WTC11 (cell line): ENCODE measurements around the gene DDX39A. TPM values are rescaled to one million over a fixed set of nuclear protein-coding genes. Genes with fewer than 3 reads are reported as not detected.

ENCODE experiments used
- ARID4B ChIP-seq: sonication (generic); formaldehyde crosslinking; IDR thresholded peaks from 2 replicates; pipeline ENCODE4 v1.8.0; 2023; ENCODE audit warnings: missing genetic modification reagents, mild to moderate bottlenecking, borderline replicate concordance
- ATF3 ChIP-seq: sonication (generic); formaldehyde crosslinking; conservative IDR thresholded peaks from 2 replicates; pipeline ENCODE4 v1.8.1; 2022; ENCODE audit warnings: mild to moderate bottlenecking, missing genetic modification reagents
- CDX4 ChIP-seq: fragments of 250-450 bp; sonication (Bioruptor Pico); IDR thresholded peaks from 2 replicates; pipeline ENCODE4 v1.9.0; 2021; ENCODE audit warnings: moderate library complexity, mild to moderate bottlenecking, inconsistent platforms, borderline replicate concordance
- CREB1 ChIP-seq: sonication (generic); formaldehyde crosslinking; IDR thresholded peaks from 2 replicates; pipeline ENCODE4 v1.8.0; 2023; ENCODE audit warnings: mild to moderate bottlenecking, missing genetic modification reagents
- FOXP1 ChIP-seq: sonication (generic); formaldehyde crosslinking; IDR thresholded peaks from 2 replicates; pipeline ENCODE4 v1.8.0; 2022; ENCODE audit warnings: missing genetic modification reagents, mild to moderate bottlenecking, moderate library complexity, borderline replicate concordance
- FOXP4 ChIP-seq: sonication (generic); formaldehyde crosslinking; IDR thresholded peaks from 2 replicates; pipeline ENCODE4 v1.8.0; 2022; ENCODE audit warnings: mild to moderate bottlenecking, missing genetic modification reagents
- GRHL2 ChIP-seq: fragments of 250-450 bp; sonication (Bioruptor Pico); IDR thresholded peaks from 2 replicates; pipeline ENCODE4 v1.8.0; 2022; ENCODE audit warnings: mild to moderate bottlenecking, moderate library complexity; ENCODE audit not compliant: insufficient replicate concordance, severe bottlenecking
- GTF2I ChIP-seq: fragments of 250-450 bp; sonication (Bioruptor Pico); conservative IDR thresholded peaks from 2 replicates; pipeline ENCODE4 v1.4.0; 2021; ENCODE audit warnings: mild to moderate bottlenecking
- IRF1 ChIP-seq: sonication (generic); formaldehyde crosslinking; IDR thresholded peaks from 2 replicates; pipeline ENCODE4 v1.8.0; 2023; ENCODE audit warnings: missing genetic modification reagents
- IRF2 ChIP-seq: sonication (generic); formaldehyde crosslinking; IDR thresholded peaks from 2 replicates; pipeline ENCODE4 v1.8.0; 2022; ENCODE audit warnings: low read depth, missing genetic modification reagents, borderline replicate concordance
- MXD4 ChIP-seq: fragments of 250-450 bp; sonication (Bioruptor Pico); IDR thresholded peaks from 2 replicates; pipeline ENCODE4 v1.8.0; 2021; ENCODE audit warnings: mild to moderate bottlenecking, moderate library complexity, borderline replicate concordance
- NFATC4 ChIP-seq: fragments of 250-450 bp; sonication (Bioruptor Pico); IDR thresholded peaks from 2 replicates; pipeline ENCODE4 v1.9.0; 2021; ENCODE audit warnings: mild to moderate bottlenecking
- NR3C1 ChIP-seq: sonication (generic); formaldehyde crosslinking; conservative IDR thresholded peaks from 2 replicates; pipeline ENCODE4 v1.8.1; 2023; ENCODE audit warnings: low read depth, mild to moderate bottlenecking, missing genetic modification reagents
- OVOL2 ChIP-seq: fragments of 250-450 bp; sonication (Bioruptor Pico); IDR thresholded peaks from 2 replicates; pipeline ENCODE4 v1.9.0; 2021; ENCODE audit warnings: mild to moderate bottlenecking, borderline replicate concordance
- PREB ChIP-seq: sonication (generic); formaldehyde crosslinking; IDR thresholded peaks from 2 replicates; pipeline ENCODE4 v1.8.1; 2022; ENCODE audit warnings: mild to moderate bottlenecking, missing genetic modification reagents, moderate library complexity, borderline replicate concordance
- RELA ChIP-seq: sonication (generic); formaldehyde crosslinking; IDR thresholded peaks from 2 replicates; pipeline ENCODE4 v1.8.1; 2022; ENCODE audit warnings: missing genetic modification reagents, mild to moderate bottlenecking, borderline replicate concordance
- RORB ChIP-seq: fragments of 250-450 bp; sonication (Bioruptor Pico); IDR thresholded peaks from 2 replicates; pipeline ENCODE4 v1.9.0; 2021; ENCODE audit warnings: mild to moderate bottlenecking
- SMAD3 ChIP-seq: sonication (generic); formaldehyde crosslinking; IDR thresholded peaks from 2 replicates; pipeline ENCODE4 v1.8.0; 2022; ENCODE audit warnings: missing genetic modification reagents, mild to moderate bottlenecking, borderline replicate concordance
- SMAD4 ChIP-seq: sonication (generic); formaldehyde crosslinking; IDR thresholded peaks from 2 replicates; pipeline ENCODE4 v1.8.0; 2022; ENCODE audit warnings: mild to moderate bottlenecking, missing genetic modification reagents
- USF2 ChIP-seq: sonication (generic); formaldehyde crosslinking; IDR thresholded peaks from 2 replicates; pipeline ENCODE4 v1.8.1; 2023; ENCODE audit warnings: mild to moderate bottlenecking, missing genetic modification reagents, moderate library complexity
- ZBTB21 ChIP-seq: sonication (generic); formaldehyde crosslinking; IDR thresholded peaks from 2 replicates; pipeline ENCODE4 v1.8.1; 2023; ENCODE audit warnings: mild to moderate bottlenecking, missing genetic modification reagents, borderline replicate concordance
- ZNF219 ChIP-seq: sonication (generic); formaldehyde crosslinking; IDR thresholded peaks from 2 replicates; pipeline ENCODE4 v1.8.0; 2023; ENCODE audit warnings: missing genetic modification reagents, mild to moderate bottlenecking, borderline replicate concordance
- ZNF532 ChIP-seq: fragments of 250-450 bp; sonication (Bioruptor Pico); IDR thresholded peaks from 2 replicates; pipeline ENCODE4 v1.9.0; 2021; ENCODE audit warnings: mild to moderate bottlenecking, borderline replicate concordance
- ZNF671 ChIP-seq: fragments of 250-450 bp; sonication (Bioruptor Pico); IDR thresholded peaks from 2 replicates; pipeline ENCODE4 v1.8.0; 2021; ENCODE audit warnings: mild to moderate bottlenecking
- total RNA-seq: library from RNA; stranded (reverse); gene quantifications from 3 replicates; pipeline ENCODE4 v1.2.3, GENCODE V29; 2021

DDX39A gene
- total RNA-seq, 1 experiment from 2014 or later = 136 TPM

GRCh38 chr19:14419106-14419813 lies at the start of gene DDX39A (continued):
- TF ChIP-seq IRF1 (CRISPR knock-in tag) = no peak
- no peak for TF ChIP-seq ZNF532 (CRISPR knock-in tag)
- no peak for TF ChIP-seq PREB (CRISPR knock-in tag)
- no peak for TF ChIP-seq MXD4 (CRISPR knock-in tag)
- TF ChIP-seq NFATC4 (CRISPR knock-in tag) = no peak
- TF ChIP-seq FOXP1 (CRISPR knock-in tag) = 0 out of 2 replicates have a peak, but pooled peaks have one; percentile 64
- TF ChIP-seq GTF2I (CRISPR knock-in tag) = no peak
- TF ChIP-seq RELA (CRISPR knock-in tag) = no peak
- TF ChIP-seq ARID4B (CRISPR knock-in tag) = peak; percentile 67; the same call in 1 of the 2 replicates
- peak; percentile 50; the same call in 1 of the 2 replicates for TF ChIP-seq FOXP4 (CRISPR knock-in tag)
- peak; percentile 58; the same call in 1 of the 2 replicates for TF ChIP-seq SMAD3
- TF ChIP-seq IRF2 (CRISPR knock-in tag) = no peak
- no peak for TF ChIP-seq ZNF671 (CRISPR knock-in tag)
- no peak for TF ChIP-seq ZNF219
- no peak for TF ChIP-seq OVOL2
- no peak for TF ChIP-seq CDX4 (CRISPR knock-in tag)
- no peak for TF ChIP-seq GRHL2 (CRISPR knock-in tag)
- TF ChIP-seq RORB (CRISPR knock-in tag) = no peak
- TF ChIP-seq ZBTB21 = no peak
- TF ChIP-seq NR3C1 (CRISPR knock-in tag) = no peak
- TF ChIP-seq CREB1 (CRISPR knock-in tag) = no peak
- TF ChIP-seq ATF3 = no peak
- TF ChIP-seq USF2 (CRISPR knock-in tag) = peak; percentile 86
- no peak for TF ChIP-seq SMAD4
